ENCODE data around the gene ZFAND6. TPM values are rescaled to one million over a fixed set of nuclear protein-coding genes. Genes with fewer than 3 reads are reported as not detected.
"Not testable (repeated sequence)": the region's sequence is repeated elsewhere in the genome, so short reads cannot be mapped to it uniquely, and the experiment has no call there.

The ZFAND6 gene
- total RNA-seq, 1 experiment from 2014 or later, result 57.6 TPM

DNA sequence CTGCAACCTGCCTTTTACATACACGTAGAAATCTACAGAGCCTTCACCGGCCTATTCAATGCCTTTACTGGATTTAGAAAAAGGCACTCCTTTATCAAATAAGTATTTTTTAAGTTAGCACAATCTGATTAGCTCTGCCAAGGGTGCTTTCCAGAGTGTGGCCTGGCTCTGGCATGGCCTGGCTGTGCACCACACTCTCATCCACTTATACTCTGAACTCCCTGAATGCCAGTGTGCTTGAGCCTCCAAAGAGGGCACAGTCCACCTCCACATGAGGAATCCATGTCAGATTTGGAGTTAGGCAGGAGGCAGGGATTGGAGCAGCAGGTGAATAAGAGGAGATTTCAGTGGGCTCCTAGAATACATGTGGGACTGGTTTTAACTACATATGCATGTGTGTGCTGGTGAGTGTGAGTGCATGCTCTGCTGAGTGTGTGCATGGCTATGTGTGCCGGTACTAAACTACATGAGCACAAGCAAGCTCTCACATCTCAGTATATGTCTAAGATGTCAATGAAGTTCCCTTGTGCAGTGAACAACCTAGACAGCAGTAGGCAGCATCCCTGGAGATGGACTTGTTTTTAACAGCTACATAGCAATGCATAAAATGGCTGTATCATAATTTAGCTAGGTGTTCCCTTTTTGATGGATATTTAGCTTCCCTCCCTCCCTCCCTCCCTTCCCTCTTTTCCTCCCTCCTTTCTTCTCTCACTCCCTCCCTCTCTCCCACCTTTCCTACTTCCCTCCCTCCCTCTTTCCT, 17.8 kb upstream of the ZFAND6 start:
- H3K9me3 Mint-ChIP-seq (ENCODE audit: unreplicated experiment), result no peaks in the 10 kb centered on the region
- POLR2A ChIA-PET, result no interaction called here
- H3K4me1 Mint-ChIP-seq (ENCODE audit: insufficient read depth, unreplicated experiment), result no peaks in the 10 kb centered on the region
- no peak overlapping the region for H3K4me3 Mint-ChIP-seq (ENCODE audit: unreplicated experiment)
- CTCF ChIA-PET, result interaction anchor here (0.6 kb wide), 2 partner anchors 145 to 690 kb away, joined by 3 to 5 read pairs; no protein-coding TSS in a partner anchor
- TF ChIP-seq CTCF (IDR thresholded peaks at IDR 0.05; ENCODE audit: unreplicated experiment), result no peak
- H3K27ac Mint-ChIP-seq (ENCODE audit: low read depth, unreplicated experiment), result no peak overlapping the region
- no peak for DNase-seq (ENCODE audit: unreplicated experiment)
- BruUV-seq (replicated peaks), result no TSS peak
- H3K36me3 Mint-ChIP-seq (ENCODE audit: insufficient read depth, unreplicated experiment), result no peaks in the 10 kb centered on the region
- intact Hi-C loops (cut with micrococcal nuclease), result no loop called here
- H3K27me3 Mint-ChIP-seq (ENCODE audit: insufficient read depth, unreplicated experiment), result no peaks in the 10 kb centered on the region

DNA sequence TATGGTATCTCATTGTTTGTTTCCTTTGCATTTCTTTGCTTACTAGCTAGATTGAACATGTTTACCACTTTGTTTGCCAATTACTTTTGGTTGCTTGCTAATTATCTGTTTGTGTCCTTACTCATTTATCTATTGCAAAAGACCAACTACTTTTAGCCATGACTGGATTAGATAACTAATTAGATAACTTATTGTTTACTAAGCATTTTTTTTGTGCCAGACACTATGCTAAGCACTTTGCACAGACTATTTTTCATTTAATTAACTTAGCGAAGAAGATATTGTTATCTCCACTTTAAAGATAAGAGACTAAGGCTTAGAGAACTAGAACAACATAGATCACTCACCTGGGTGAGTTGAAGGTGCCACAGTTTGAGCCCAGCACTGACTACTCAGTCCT, 16.9 kb upstream of the ZFAND6 start:
- Mint-ChIP-seq H3K4me1 (ENCODE audit: insufficient read depth, unreplicated experiment) (no peaks in the 10 kb centered on the region), H3K36me3 (ENCODE audit: insufficient read depth, unreplicated experiment) (no peaks in the 10 kb centered on the region), H3K27me3 (ENCODE audit: insufficient read depth, unreplicated experiment) (no peaks in the 10 kb centered on the region), H3K27ac (ENCODE audit: low read depth, unreplicated experiment) (no peak overlapping the region), H3K4me3 (ENCODE audit: unreplicated experiment) (no peak overlapping the region), H3K9me3 (ENCODE audit: unreplicated experiment) (no peaks in the 10 kb centered on the region)
- intact Hi-C loops (cut with micrococcal nuclease), result no loop called here
- ChIA-PET POLR2A (interaction anchor here (0.7 kb wide), 1 partner anchor 17 kb away, joined by 3 read pairs; the partner anchor contains the start of gene ZFAND6), CTCF (interaction anchor here (0.5 to 0.6 kb wide), 2 partner anchors 175 to 691 kb away, joined by 3 to 5 read pairs; no protein-coding TSS in a partner anchor)
- no peak for TF ChIP-seq CTCF (IDR thresholded peaks at IDR 0.05; ENCODE audit: unreplicated experiment)
- no peak for DNase-seq (ENCODE audit: unreplicated experiment)
- no TSS peak for BruUV-seq (replicated peaks)

DNA sequence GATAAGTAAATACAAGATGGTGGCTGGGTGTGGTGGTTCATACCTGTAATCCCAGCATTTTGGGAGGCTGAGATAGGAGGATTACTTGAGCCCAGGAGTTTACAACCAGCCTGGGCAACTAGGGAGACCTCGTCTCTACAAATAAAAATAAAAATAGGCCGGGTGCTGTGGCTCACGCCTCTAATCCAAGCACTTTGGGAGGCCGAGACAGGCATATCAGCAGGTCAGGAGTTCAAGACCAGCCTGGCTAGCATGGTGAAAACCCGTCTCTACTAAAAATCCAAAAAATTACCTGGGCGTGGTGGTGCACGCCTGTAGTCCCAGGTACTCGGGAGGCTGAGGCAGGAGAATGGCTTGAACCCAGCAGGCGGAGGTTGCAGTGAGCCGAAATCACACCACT, 14.3 kb upstream of the ZFAND6 start:
- H3K4me1 Mint-ChIP-seq (ENCODE audit: insufficient read depth, unreplicated experiment); DNase-seq (ENCODE audit: unreplicated experiment); H3K27ac Mint-ChIP-seq (ENCODE audit: low read depth, unreplicated experiment); BruUV-seq (replicated peaks); CTCF ChIA-PET; H3K4me3 Mint-ChIP-seq (ENCODE audit: unreplicated experiment); intact Hi-C loops (cut with micrococcal nuclease); H3K9me3 Mint-ChIP-seq (ENCODE audit: unreplicated experiment); H3K27me3 Mint-ChIP-seq (ENCODE audit: insufficient read depth, unreplicated experiment); H3K36me3 Mint-ChIP-seq (ENCODE audit: insufficient read depth, unreplicated experiment): not testable (repeated sequence)
- POLR2A ChIA-PET, result interaction anchor here (1.3 kb wide), 1 partner anchor 14 kb away, joined by 5 read pairs; the partner anchor contains the start of gene ZFAND6

DNA sequence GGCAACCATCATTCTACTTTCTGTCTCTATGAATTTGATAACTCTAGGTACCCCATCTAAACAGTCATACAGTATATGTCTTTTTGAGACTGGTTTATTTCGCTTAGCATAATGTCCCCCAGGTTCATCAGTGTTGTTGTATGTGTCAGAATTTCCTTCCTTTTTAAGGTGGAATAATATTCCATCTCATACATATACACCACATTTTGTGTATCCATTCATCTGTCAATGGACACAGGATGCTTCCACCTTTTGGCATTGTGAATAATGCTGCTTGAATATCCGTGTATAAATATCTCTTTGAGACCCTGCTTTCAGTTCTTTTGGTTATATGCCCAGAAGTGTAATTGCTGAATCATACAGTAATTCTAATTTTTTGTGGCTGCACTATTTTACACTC, 10.4 kb upstream of the ZFAND6 start:
- POLR2A ChIA-PET, result no interaction called here

More for the DNA sequence above, 10.4 kb upstream of the ZFAND6 start:
- Mint-ChIP-seq H3K27me3 (ENCODE audit: insufficient read depth, unreplicated experiment) (no peaks in the 10 kb centered on the region), H3K4me3 (ENCODE audit: unreplicated experiment) (no peak overlapping the region), H3K27ac (ENCODE audit: low read depth, unreplicated experiment) (no peak overlapping the region), H3K9me3 (ENCODE audit: unreplicated experiment) (no peaks in the 10 kb centered on the region), H3K36me3 (ENCODE audit: insufficient read depth, unreplicated experiment) (no peaks in the 10 kb centered on the region), H3K4me1 (ENCODE audit: insufficient read depth, unreplicated experiment) (no peaks in the 10 kb centered on the region)
- DNase-seq (ENCODE audit: unreplicated experiment), result no peak
- intact Hi-C loops (cut with micrococcal nuclease), result no loop called here
- BruUV-seq (replicated peaks), result no TSS peak
- CTCF ChIA-PET, result interaction anchor here (0.7 kb wide), 1 partner anchor 651 kb away, joined by 4 read pairs; no protein-coding TSS in a partner anchor
- no peak for TF ChIP-seq CTCF (IDR thresholded peaks at IDR 0.05; ENCODE audit: unreplicated experiment)

All from MCF 10A (cell line).